K562 (cell line): ENCODE results near the gene ANO9. TPM values are rescaled to one million over a fixed set of nuclear protein-coding genes. Genes with fewer than 3 reads are reported as not detected.

Source experiments
- ATF6 ChIP-seq: sonication (generic); formaldehyde crosslinking; IDR thresholded peaks from 2 replicates; pipeline ENCODE4 v1.4.0; 2020; ENCODE audit warnings: mild to moderate bottlenecking, missing genetic modification reagents
- CTCFL ChIP-seq: IDR thresholded peaks from 2 replicates; pipeline ENCODE4 v1.6.1; 2011; ENCODE audit warnings: borderline replicate concordance, low read depth, mild to moderate bottlenecking, moderate library complexity, low read length; ENCODE audit not compliant: insufficient read depth, poor library complexity, severe bottlenecking
- MXD1 ChIP-seq: fragments of 250-450 bp; sonication (Bioruptor Pico); IDR thresholded peaks from 2 replicates; pipeline ENCODE4 v1.8.0; 2021; ENCODE audit warnings: borderline replicate concordance, mild to moderate bottlenecking, moderate library complexity; ENCODE audit not compliant: poor library complexity, severe bottlenecking
- NKRF ChIP-seq: fragments of 450-650 bp; IDR thresholded peaks from 2 replicates; pipeline ENCODE4 v1.6.1; 2016; ENCODE audit warnings: borderline replicate concordance
- TFAP4 ChIP-seq: sonication (generic); formaldehyde crosslinking; IDR thresholded peaks from 2 replicates; pipeline ENCODE4 v1.8.0; 2022; ENCODE audit warnings: missing genetic modification reagents, mild to moderate bottlenecking, moderate library complexity, borderline replicate concordance
- ZNF143 ChIP-seq: sonication (generic); formaldehyde crosslinking; IDR thresholded peaks from 2 replicates; pipeline ENCODE4 v1.9.0; 2022; ENCODE audit warnings: mild to moderate bottlenecking, missing genetic modification reagents
- ZNF639 ChIP-seq, 2 experiments: fragments of 200-800 bp in 1 of 2; sonication (Bioruptor generic) in 1 of 2; sonication (generic) in 1 of 2; formaldehyde crosslinking in 1 of 2; IDR thresholded peaks in 1 of 2; conservative IDR thresholded peaks in 1 of 2; 2 replicates each; pipeline versions ENCODE4 v1.5.0 to v1.6.1; 2016 to 2020; ENCODE audit warnings: missing compliant biosample characterization in 1 of 2, missing genetic modification characterization in 1 of 2, missing genetic modification reagents in 1 of 2
- polyA plus RNA-seq, 8 experiments: library from polyadenylated mRNA; depleted of rRNA in 4 of 8; stranded (reverse) in 5 of 8; unstranded in 3 of 8; fragments of >200 nt; fragmentation: Nextera tagmentation in 2 of 8; fragmentation: Illumina TruSeq in 1 of 8; extraction: Ambion mirVana in 2 of 8; extraction: Trizol in 1 of 8; gene quantifications; 2 replicates each; pipeline versions ENCODE4 v1.2.1 to v1.2.3, GENCODE V29; 2011 to 2014; ENCODE audit warnings: inconsistent platforms in 1 of 8, missing spikeins in 1 of 8
- total RNA-seq, 7 experiments: library from RNA; depleted of rRNA in 6 of 7; stranded (reverse); fragments of >200 nt in 6 of 7; fragmentation: Illumina TruSeq in 2 of 7; extraction: Trizol in 2 of 7; gene quantifications; 2 replicates each; pipeline versions ENCODE4 v1.2.1 to v1.2.3, GENCODE V29; 2011 to 2021; ENCODE audit warnings: low replicate concordance in 1 of 7

ANO9 gene
- total and polyA plus RNA-seq, 9 of the 15 experiments (the other 6 are each of a cell fraction or from before 2014, with no cell fraction given): 0.20 to 14.5 (median 4.5) TPM

GRCh38 chr11:450809-451451, 9.1 kb upstream of the ANO9 start (continued):
- TF ChIP-seq MXD1 (peak; percentile 11), CTCFL (peak; percentile 2), ZNF639 (CRISPR knock-in tag; conservative IDR thresholded peaks at IDR 0.05 in 1 of 2, IDR thresholded peaks at IDR 0.05 in 1 of 2) (peak in 1 of 2 experiments; percentile 24; a peak in 1 of 4 replicates), ZNF143 (CRISPR knock-in tag) (peak; percentile 50; the same call in 1 of the 2 replicates), NKRF (peak; percentile 89; the same call in 1 of the 2 replicates), TFAP4 (CRISPR knock-in tag) (peak; percentile 79; the same call in 1 of the 2 replicates), ATF6 (peak; percentile 86; the same call in 1 of the 2 replicates)
